H9 (cell line): Measurements from ENCODE around the gene MARCKS. TPM values are rescaled to one million over a fixed set of nuclear protein-coding genes. Genes with fewer than 3 reads are reported as not detected.

ENCODE experiments used
- DNase-seq: peaks from one replicate; pipeline ENCODE4 v3.0.0-alpha.2; 2017
- H2AFZ ChIP-seq: one replicate; pipeline ENCODE4 v1.6.1; 2013; ENCODE audit warnings: mild to moderate bottlenecking, low read length, control low read depth, moderate library complexity
- H2AK5ac ChIP-seq: 2 replicates; pipeline ENCODE4 v1.6.1; 2013; ENCODE audit warnings: low read length, control low read depth, mixed read lengths; ENCODE audit not compliant: insufficient read length
- H2BK120ac ChIP-seq: one replicate; pipeline ENCODE4 v1.6.1; 2013; ENCODE audit warnings: low read depth, mild to moderate bottlenecking, low read length, control low read depth, inconsistent platforms; ENCODE audit not compliant: poor library complexity, severe bottlenecking
- H2BK12ac ChIP-seq: 2 replicates; pipeline ENCODE4 v1.6.1; 2013; ENCODE audit warnings: low read length, control low read depth, mixed read lengths, low read depth; ENCODE audit not compliant: insufficient read length
- H2BK15ac ChIP-seq: 2 replicates; pipeline ENCODE4 v1.6.1; 2013; ENCODE audit warnings: low read depth, low read length, control low read depth
- H2BK20ac ChIP-seq: one replicate; pipeline ENCODE4 v1.6.1; 2013; ENCODE audit warnings: low read depth, mild to moderate bottlenecking, low read length, control low read depth, inconsistent platforms; ENCODE audit not compliant: poor library complexity, severe bottlenecking
- H2BK5ac ChIP-seq: 2 replicates; pipeline ENCODE4 v1.6.1; 2013; ENCODE audit warnings: low read length, control low read depth, mixed read lengths; ENCODE audit not compliant: insufficient read length
- H3K14ac ChIP-seq: 2 replicates; pipeline ENCODE4 v1.6.1; 2013; ENCODE audit warnings: low read length, control low read depth; ENCODE audit not compliant: insufficient read depth
- H3K18ac ChIP-seq: 2 replicates; pipeline ENCODE4 v1.6.1; 2013; ENCODE audit warnings: low read depth, mild to moderate bottlenecking, mixed read lengths, low read length, control low read depth; ENCODE audit not compliant: insufficient read length
- H3K23ac ChIP-seq: 2 replicates; pipeline ENCODE4 v1.6.1; 2013; ENCODE audit warnings: low read length, control low read depth, mixed read lengths, low read depth; ENCODE audit not compliant: insufficient read length
- H3K23me2 ChIP-seq: 2 replicates; pipeline ENCODE4 v1.6.1; 2013; ENCODE audit warnings: low read depth, mild to moderate bottlenecking, mixed read lengths, low read length, control low read depth; ENCODE audit not compliant: insufficient read length, poor library complexity, severe bottlenecking
- H3K27ac ChIP-seq: 2 replicates; pipeline ENCODE4 v1.5.1; 2013; ENCODE audit warnings: low read length, control low read depth, mixed read lengths, low read depth; ENCODE audit not compliant: insufficient read length
- H3K27me3 ChIP-seq: 2 replicates; pipeline ENCODE4 v1.6.1; 2013; ENCODE audit warnings: low read length, control low read depth, inconsistent platforms; ENCODE audit not compliant: insufficient read depth
- H3K4ac ChIP-seq: 2 replicates; pipeline ENCODE4 v1.6.1; 2013; ENCODE audit warnings: low read depth, mild to moderate bottlenecking, control low read depth, inconsistent platforms, low read length, moderate library complexity
- H3K4me1 ChIP-seq: 2 replicates; pipeline ENCODE4 v1.6.1; 2013; ENCODE audit warnings: low read length, control low read depth, inconsistent platforms; ENCODE audit not compliant: insufficient read depth
- H3K4me2 ChIP-seq: 2 replicates; pipeline ENCODE4 v1.6.1; 2013; ENCODE audit warnings: low read length, control low read depth, mixed read lengths; ENCODE audit not compliant: insufficient read length, insufficient read depth
- H3K56ac ChIP-seq: 2 replicates; pipeline ENCODE4 v1.6.1; 2013; ENCODE audit warnings: low read depth, mild to moderate bottlenecking, mixed read lengths, low read length, control low read depth; ENCODE audit not compliant: insufficient read length
- H3K79me1 ChIP-seq: 2 replicates; pipeline ENCODE4 v1.6.1; 2013; ENCODE audit warnings: low read depth, mild to moderate bottlenecking, moderate library complexity, low read length, control low read depth, inconsistent platforms; ENCODE audit not compliant: insufficient read depth, poor library complexity, severe bottlenecking
- H3K79me2 ChIP-seq: 2 replicates; pipeline ENCODE4 v1.6.1; 2013; ENCODE audit warnings: low read length, control low read depth, inconsistent platforms; ENCODE audit not compliant: insufficient read depth
- H3K9ac ChIP-seq: 2 replicates; pipeline ENCODE4 v1.6.1; 2013; ENCODE audit warnings: low read length, control low read depth, mixed read lengths; ENCODE audit not compliant: insufficient read length; ENCODE audit errors: extremely low read depth
- H3K9me3 ChIP-seq: one replicate; pipeline ENCODE4 v1.6.1; 2013; ENCODE audit warnings: low read depth, low read length, inconsistent platforms; ENCODE audit not compliant: control insufficient read depth
- H3T11ph ChIP-seq: one replicate; pipeline ENCODE4 v1.6.1; 2013; ENCODE audit warnings: mild to moderate bottlenecking, low read length, control low read depth, inconsistent platforms
- H4K20me1 ChIP-seq: one replicate; pipeline ENCODE4 v1.6.1; 2013; ENCODE audit not compliant: control insufficient read depth, insufficient read length, insufficient read depth
- H4K5ac ChIP-seq: 2 replicates; pipeline ENCODE4 v1.6.1; 2013; ENCODE audit warnings: low read depth, mild to moderate bottlenecking, mixed read lengths, low read length, control low read depth; ENCODE audit not compliant: insufficient read length
- H4K8ac ChIP-seq: replicated peaks from 2 replicates; pipeline ENCODE4 v1.6.1; 2013; ENCODE audit warnings: low read length, control low read depth, mixed read lengths, low read depth; ENCODE audit not compliant: insufficient read length
- H4K91ac ChIP-seq: 2 replicates; pipeline ENCODE4 v1.6.1; 2013; ENCODE audit warnings: low read depth, mild to moderate bottlenecking, moderate library complexity, mixed read lengths, low read length, control low read depth; ENCODE audit not compliant: insufficient read length
- H3K27ac Mint-ChIP-seq, 3 experiments: 2 replicates in 2 of 3; 3 replicates in 1 of 3; pipeline ENCODE4 v1.8.0; 2020 to 2021; ENCODE audit warnings: mixed read lengths in 3 of 3, mild to moderate bottlenecking in 1 of 3, moderate library complexity in 1 of 3
- H3K27me3 Mint-ChIP-seq: 2 replicates; pipeline ENCODE4 v1.8.0; 2021; ENCODE audit warnings: low read depth, mild to moderate bottlenecking, moderate library complexity, mixed read lengths
- H3K36me3 Mint-ChIP-seq, 3 experiments: 2 replicates in 2 of 3; 3 replicates in 1 of 3; pipeline ENCODE4 v1.8.0; 2020 to 2021; ENCODE audit warnings: low read depth in 3 of 3, mixed read lengths in 3 of 3; ENCODE audit not compliant: insufficient read depth in 1 of 3
- H3K4me1 Mint-ChIP-seq, 2 experiments: 2 replicates each; pipeline ENCODE4 v1.8.0; 2020; ENCODE audit warnings: mixed read lengths in 2 of 2
- H3K4me3 Mint-ChIP-seq, 2 experiments: 2 replicates in 1 of 2; 3 replicates in 1 of 2; pipeline ENCODE4 v1.8.0; 2020 to 2021; ENCODE audit warnings: mild to moderate bottlenecking in 2 of 2, mixed read lengths in 2 of 2, moderate library complexity in 1 of 2
- H3K9me3 Mint-ChIP-seq, 2 experiments: 2 replicates in 1 of 2; 3 replicates in 1 of 2; pipeline ENCODE4 v1.8.0; 2020; ENCODE audit warnings: mild to moderate bottlenecking in 2 of 2, mixed read lengths in 2 of 2, moderate library complexity in 1 of 2
- CTCF ChIP-seq: fragments of 200-600 bp; sonication (generic); conservative IDR thresholded peaks from 3 replicates; pipeline ENCODE4 v1.8.0; 2021; ENCODE audit warnings: antibody characterized with exemption, mild to moderate bottlenecking
- WGBS: extraction: QIAGEN DNeasy Blood & Tissue Kit; methylation state at CpG from one replicate; pipeline ENCODE4 v1.1.7; 2013; ENCODE audit warnings: missing lambda C conversion rate, low lambda C conversion rate, mixed read lengths; ENCODE audit not compliant: insufficient read length; ENCODE audit errors: extremely low coverage; 5-methylcytosine and 5-hydroxymethylcytosine counted together
- total RNA-seq: library from RNA; stranded (reverse); gene quantifications from 2 replicates; pipeline ENCODE4 v1.2.1, GENCODE V29; 2021

MARCKS gene
- total RNA-seq, 1 experiment from 2014 or later, result 164 TPM

- H3K4me1 Mint-ChIP-seq, result peaks cover 11 to 16% of the 10 kb centered on the region in 2 experiments
- Histone ChIP-seq H3K9me3 (no peaks in the 10 kb centered on the region), H3K27me3 (no peaks in the 10 kb centered on the region), H3K14ac (no peak overlapping the region), H3K79me2 (no peaks in the 10 kb centered on the region), H2BK15ac (no peak overlapping the region), H3K9ac (no peak overlapping the region), H2BK12ac (no peak overlapping the region), H3K23ac (no peak overlapping the region), H3K23me2 (no peaks in the 10 kb centered on the region), H4K20me1 (no peaks in the 10 kb centered on the region), H2AK5ac (no peak overlapping the region), H3T11ph (no peak overlapping the region), H4K91ac (no peak overlapping the region), H4K5ac (no peak overlapping the region), H2BK120ac (no peak overlapping the region), H3K4ac (no peak overlapping the region), H4K8ac (no peak overlapping the region), H3K4me1 (no peaks in the 10 kb centered on the region), H2BK20ac (no peak overlapping the region), H2BK5ac (no peak overlapping the region), H2AFZ (no peak overlapping the region), H3K79me1 (no peaks in the 10 kb centered on the region), H3K56ac (no peak overlapping the region), H3K18ac (no peak overlapping the region), H3K27ac (no peak overlapping the region), H3K4me2 (no peak overlapping the region)
- H3K4me3 Mint-ChIP-seq, result no peak overlapping the region
- WGBS, result no CpG with 5 or more reads among the region's 3 CpGs
- no peaks in the 10 kb centered on the region; a peak in 1 of 7 replicates for H3K36me3 Mint-ChIP-seq
- peaks cover 21% of the 10 kb centered on the region for H3K27me3 Mint-ChIP-seq
- no peak for DNase-seq
- no peak for TF ChIP-seq CTCF
- H3K9me3 Mint-ChIP-seq, result peaks cover 0 to 3% of the 10 kb centered on the region in 2 experiments; a peak in 1 of 5 replicates
- H3K27ac Mint-ChIP-seq, result no peak overlapping the region
These were observed 35.7 kb upstream of the MARCKS start for GRCh38 chr6:113821445-113821844.
